Measurements from ENCODE around the gene INAFM2. TPM values are rescaled to one million over a fixed set of nuclear protein-coding genes. Genes with fewer than 3 reads are reported as not detected.

The INAFM2 gene
- total RNA-seq, 1 experiment from 2014 or later, result 25.4 TPM

GRCh38 chr15:40361640-40362039 is 38.1 kb downstream of the INAFM2 start:
- no peaks in the 10 kb centered on the region; the same call in 1 of the 2 replicates for H3K4me1 ChIP-seq (ENCODE audit: insufficient read depth, low read length)
- H3K79me2 ChIP-seq (ENCODE audit: insufficient read depth, low read length), result no peaks in the 10 kb centered on the region
- H3K27ac Mint-ChIP-seq, result no peak overlapping the region
- no peak overlapping the region for H2BK12ac ChIP-seq (ENCODE audit: insufficient read length, low read depth, low read length)
- peaks cover 55% of the 10 kb centered on the region for H3K27me3 Mint-ChIP-seq (ENCODE audit: low read depth)
- WGBS (ENCODE audit: extremely low coverage, insufficient read length, low lambda C conversion rate), result no CpG with 5 or more reads among the region's 2 CpGs
- H3K4me3 Mint-ChIP-seq, result no peak overlapping the region; a peak in 1 of 5 replicates
- H3K23me2 ChIP-seq (ENCODE audit: insufficient read length, low read depth, low read length, poor library complexity, severe bottlenecking), result peaks cover 4% of the 10 kb centered on the region
- no peak overlapping the region for H3K9ac ChIP-seq (ENCODE audit: extremely low read depth, insufficient read length, low read length)
- no peak overlapping the region for H4K5ac ChIP-seq (ENCODE audit: insufficient read length, low read depth, low read length)
- H3K9me3 ChIP-seq (ENCODE audit: control insufficient read depth, low read depth, low read length), result no peaks in the 10 kb centered on the region
- no peak overlapping the region for H4K91ac ChIP-seq (ENCODE audit: insufficient read length, low read depth, low read length)
- H3K9me3 Mint-ChIP-seq, result no peaks in the 10 kb centered on the region
- peaks cover 4 to 21% of the 10 kb centered on the region in 2 experiments for H3K4me1 Mint-ChIP-seq
- H3K4me2 ChIP-seq (ENCODE audit: insufficient read depth, insufficient read length, low read length), result no peak overlapping the region
- no peaks in the 10 kb centered on the region for H4K20me1 ChIP-seq (ENCODE audit: control insufficient read depth, insufficient read depth, insufficient read length)
- no peak overlapping the region for H3K23ac ChIP-seq (ENCODE audit: insufficient read length, low read depth, low read length)
- no peak overlapping the region for H2BK5ac ChIP-seq (ENCODE audit: insufficient read length, low read length)
- H2BK15ac ChIP-seq (ENCODE audit: low read depth, low read length), result no peak overlapping the region
- no peak overlapping the region for H3T11ph ChIP-seq (ENCODE audit: low read length)
- no peak overlapping the region for H2AK5ac ChIP-seq (ENCODE audit: insufficient read length, low read length)
- no peak overlapping the region for H3K4ac ChIP-seq (ENCODE audit: low read depth, low read length)
- H2BK120ac ChIP-seq (ENCODE audit: low read depth, low read length, poor library complexity, severe bottlenecking), result no peak overlapping the region
- H3K79me1 ChIP-seq (ENCODE audit: insufficient read depth, low read depth, low read length, poor library complexity, severe bottlenecking), result no peaks in the 10 kb centered on the region
- no peak overlapping the region for H3K14ac ChIP-seq (ENCODE audit: insufficient read depth, low read length)
- no peak overlapping the region for H3K56ac ChIP-seq (ENCODE audit: insufficient read length, low read depth, low read length)
- no peak for DNase-seq
- H4K8ac ChIP-seq (replicated peaks; ENCODE audit: insufficient read length, low read depth, low read length), result no peak overlapping the region
- peaks cover 3% of the 10 kb centered on the region for H3K27me3 ChIP-seq (ENCODE audit: insufficient read depth, low read length)
- no peak for TF ChIP-seq CTCF (conservative IDR thresholded peaks at IDR 0.05)
- H3K18ac ChIP-seq (ENCODE audit: insufficient read length, low read depth, low read length), result no peak overlapping the region
- H3K36me3 Mint-ChIP-seq (ENCODE audit: insufficient read depth in 1 of 3, low read depth in 3 of 3), result no peaks in the 10 kb centered on the region; a peak in 1 of 7 replicates
- H3K27ac ChIP-seq (ENCODE audit: insufficient read length, low read depth, low read length), result no peak overlapping the region
- no peak overlapping the region for H2AFZ ChIP-seq (ENCODE audit: low read length)
- H2BK20ac ChIP-seq (ENCODE audit: low read depth, low read length, poor library complexity, severe bottlenecking), result no peak overlapping the region
